AG04449 (cell line): ENCODE data around the gene PRKAR1B.

Source experiments
- CTCF ChIA-PET: fragments of 350-600 bp; formaldehyde crosslinking; extraction: SDS; loops from one replicate; lab custom pipeline; 2021; ENCODE audit warnings: antibody characterized with exemption; lab: Yijun Ruan, JAX
- POLR2A ChIA-PET: fragments of 400-600, 350-600 bp; formaldehyde crosslinking; extraction: SDS; loops from one replicate; lab custom pipeline; 2020; ENCODE audit warnings: antibody characterized with exemption, inconsistent platforms; lab: Yijun Ruan, JAX
- DNase-seq: peaks from one replicate; pipeline ENCODE4 v3.0.0-alpha.2; 2010; ENCODE audit warnings: low read depth, low spot score
- H3K4me3 ChIP-seq: 2 replicates; pipeline ENCODE4 v1.5.1; 2011; ENCODE audit warnings: low read depth, mild to moderate bottlenecking, control low read depth, low read length
- TF ChIP-seq, protein P1 (sequence below): IDR thresholded peaks from one replicate; pipeline ENCODE4 v1.5.1; 2011; ENCODE audit warnings: mild to moderate bottlenecking, moderate library complexity, low read length, control low read depth, inconsistent platforms; ENCODE audit not compliant: insufficient read depth; ENCODE audit errors: missing control alignments

Gene PRKAR1B

DNA sequence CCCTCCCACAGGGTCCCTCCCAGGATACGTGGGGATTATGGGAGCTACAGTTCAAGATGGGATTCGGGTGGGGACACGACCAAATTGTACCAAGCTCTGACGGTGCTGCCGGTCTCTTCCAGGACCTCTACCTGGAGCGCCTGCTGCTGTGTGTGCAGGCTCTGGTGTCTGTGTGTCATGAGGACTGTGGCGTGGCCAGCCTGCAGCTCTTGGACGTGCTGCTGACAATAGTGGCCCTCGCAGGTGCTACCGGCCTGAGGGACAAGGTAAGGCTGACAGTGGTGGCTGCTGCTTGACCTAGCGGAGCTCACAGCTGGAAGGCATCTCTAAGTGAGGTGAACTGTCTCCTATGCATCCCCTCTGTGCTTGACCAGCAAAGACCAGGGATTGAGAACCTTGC lies 34.5 kb upstream of the PRKAR1B start:
- CTCF ChIA-PET: interaction anchor here (0.9 to 1.8 kb wide), 3 partner anchors 12 to 429 kb away, joined by 3 to 4 read pairs (median 3); no protein-coding TSS in a partner anchor
- no peak for DNase-seq
- TF ChIP-seq, protein P1, sequence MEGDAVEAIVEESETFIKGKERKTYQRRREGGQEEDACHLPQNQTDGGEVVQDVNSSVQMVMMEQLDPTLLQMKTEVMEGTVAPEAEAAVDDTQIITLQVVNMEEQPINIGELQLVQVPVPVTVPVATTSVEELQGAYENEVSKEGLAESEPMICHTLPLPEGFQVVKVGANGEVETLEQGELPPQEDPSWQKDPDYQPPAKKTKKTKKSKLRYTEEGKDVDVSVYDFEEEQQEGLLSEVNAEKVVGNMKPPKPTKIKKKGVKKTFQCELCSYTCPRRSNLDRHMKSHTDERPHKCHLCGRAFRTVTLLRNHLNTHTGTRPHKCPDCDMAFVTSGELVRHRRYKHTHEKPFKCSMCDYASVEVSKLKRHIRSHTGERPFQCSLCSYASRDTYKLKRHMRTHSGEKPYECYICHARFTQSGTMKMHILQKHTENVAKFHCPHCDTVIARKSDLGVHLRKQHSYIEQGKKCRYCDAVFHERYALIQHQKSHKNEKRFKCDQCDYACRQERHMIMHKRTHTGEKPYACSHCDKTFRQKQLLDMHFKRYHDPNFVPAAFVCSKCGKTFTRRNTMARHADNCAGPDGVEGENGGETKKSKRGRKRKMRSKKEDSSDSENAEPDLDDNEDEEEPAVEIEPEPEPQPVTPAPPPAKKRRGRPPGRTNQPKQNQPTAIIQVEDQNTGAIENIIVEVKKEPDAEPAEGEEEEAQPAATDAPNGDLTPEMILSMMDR: no peak
- H3K4me3 ChIP-seq: no peak overlapping the region
- POLR2A ChIA-PET: interaction anchor here (0.7 kb wide), 1 partner anchor 10 kb away, joined by 3 read pairs; no protein-coding TSS in a partner anchor

DNA sequence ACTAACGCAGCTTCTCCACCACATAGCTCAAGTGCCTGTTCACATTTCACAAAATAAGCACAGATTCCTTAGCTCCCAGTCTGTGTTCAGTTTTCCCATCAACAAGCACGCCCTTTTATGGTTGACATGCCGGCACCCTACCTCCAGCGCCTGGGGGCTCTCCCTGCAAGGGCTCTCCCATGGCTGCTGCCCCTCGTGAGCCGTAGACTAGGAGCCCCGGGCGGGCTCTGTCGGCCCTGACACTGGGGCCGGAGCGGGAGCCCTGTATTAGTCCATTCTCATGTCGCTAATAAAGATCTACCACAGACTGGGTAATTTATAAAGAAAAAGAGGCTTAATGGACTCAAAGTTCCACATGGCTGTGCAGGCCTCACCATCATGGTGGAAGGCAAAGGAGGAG lies 34.0 kb upstream of the PRKAR1B start:
- POLR2A ChIA-PET: no interaction called here
- CTCF ChIA-PET: interaction anchor here (1.1 to 1.8 kb wide), 2 partner anchors 13 to 26 kb away, joined by 3 to 4 read pairs; no protein-coding TSS in a partner anchor

DNA sequence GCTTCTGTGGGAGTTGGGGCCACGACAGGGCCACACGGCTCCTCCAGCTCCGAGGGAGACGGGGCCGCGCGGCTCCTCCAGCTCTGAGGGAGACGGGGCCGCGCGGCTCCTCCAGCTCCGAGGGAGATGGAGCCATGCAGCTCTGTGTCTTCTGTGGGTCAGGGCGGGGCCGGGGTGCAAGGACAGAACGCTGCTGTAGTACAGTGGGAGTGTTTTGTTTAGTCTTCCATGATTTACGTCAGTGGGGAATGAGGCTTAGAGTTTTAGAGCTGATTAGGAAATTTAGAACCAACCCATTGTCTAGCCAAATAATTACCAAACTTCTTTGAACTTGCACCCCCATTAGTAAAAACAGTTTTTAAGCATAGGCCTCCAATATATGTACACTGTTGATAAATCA lies 32.9 kb upstream of the PRKAR1B start:
- ChIA-PET CTCF (no interaction called here), POLR2A (no interaction called here)
- H3K4me3 ChIP-seq: no peak overlapping the region
- TF ChIP-seq, protein P1: no peak
- no peak for DNase-seq

More for the DNA sequence above, 34.0 kb upstream of the PRKAR1B start:
- TF ChIP-seq, protein P1: no peak
- no peak overlapping the region for H3K4me3 ChIP-seq
- no peak for DNase-seq

DNA sequence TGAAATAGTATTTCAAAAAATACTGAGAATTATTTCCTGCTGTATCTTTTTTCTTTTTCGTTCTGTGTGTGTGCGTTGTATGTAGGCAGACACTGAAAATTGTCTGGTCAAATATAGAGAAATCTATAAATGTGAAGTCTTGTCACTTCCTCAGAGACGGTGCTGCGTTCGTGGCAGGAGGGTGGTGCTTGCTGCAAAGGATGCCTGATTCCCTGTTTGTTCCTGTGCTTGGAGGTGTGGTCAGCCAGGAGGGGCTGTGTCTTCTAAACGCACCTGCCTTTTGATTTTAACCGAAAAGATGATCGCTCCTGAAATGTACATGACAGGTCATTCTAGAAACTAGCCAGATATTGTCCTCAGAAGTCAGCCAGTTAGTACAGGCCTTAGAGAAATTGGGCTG lies 32.5 kb upstream of the PRKAR1B start:
- CTCF ChIA-PET: no interaction called here

DNA sequence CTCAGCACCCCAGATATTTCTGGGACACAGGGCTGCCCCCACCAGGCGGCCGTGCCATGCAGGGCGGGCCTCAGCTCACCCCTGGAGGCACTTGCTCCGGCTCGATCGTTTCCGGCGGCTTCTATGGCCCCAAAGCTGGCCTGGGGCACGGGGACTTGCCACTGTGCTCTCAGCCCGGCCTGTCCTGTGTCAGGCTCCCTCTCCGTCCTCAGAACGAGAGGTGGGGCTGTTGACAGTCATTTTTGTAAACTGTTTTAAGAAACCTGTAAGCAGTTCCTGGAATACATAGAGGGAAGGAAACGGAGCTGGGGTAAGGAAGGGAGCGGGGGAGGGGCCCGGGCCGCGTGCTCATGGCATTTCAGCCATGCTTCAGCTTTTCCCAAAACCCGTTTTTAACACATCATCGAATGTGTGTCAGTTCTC lies 30.7 kb upstream of the PRKAR1B start:
- DNase-seq: no peak
- H3K4me3 ChIP-seq: no peak overlapping the region
- ChIA-PET CTCF (interaction anchor here (2.2 kb wide), 1 partner anchor 436 kb away, joined by 6 read pairs; no protein-coding TSS in a partner anchor), POLR2A (no interaction called here)
- TF ChIP-seq, protein P1: no peak

More for the DNA sequence above, 32.5 kb upstream of the PRKAR1B start:
- POLR2A ChIA-PET: no interaction called here
- no peak for DNase-seq
- TF ChIP-seq, protein P1: no peak
- H3K4me3 ChIP-seq: no peak overlapping the region

DNA sequence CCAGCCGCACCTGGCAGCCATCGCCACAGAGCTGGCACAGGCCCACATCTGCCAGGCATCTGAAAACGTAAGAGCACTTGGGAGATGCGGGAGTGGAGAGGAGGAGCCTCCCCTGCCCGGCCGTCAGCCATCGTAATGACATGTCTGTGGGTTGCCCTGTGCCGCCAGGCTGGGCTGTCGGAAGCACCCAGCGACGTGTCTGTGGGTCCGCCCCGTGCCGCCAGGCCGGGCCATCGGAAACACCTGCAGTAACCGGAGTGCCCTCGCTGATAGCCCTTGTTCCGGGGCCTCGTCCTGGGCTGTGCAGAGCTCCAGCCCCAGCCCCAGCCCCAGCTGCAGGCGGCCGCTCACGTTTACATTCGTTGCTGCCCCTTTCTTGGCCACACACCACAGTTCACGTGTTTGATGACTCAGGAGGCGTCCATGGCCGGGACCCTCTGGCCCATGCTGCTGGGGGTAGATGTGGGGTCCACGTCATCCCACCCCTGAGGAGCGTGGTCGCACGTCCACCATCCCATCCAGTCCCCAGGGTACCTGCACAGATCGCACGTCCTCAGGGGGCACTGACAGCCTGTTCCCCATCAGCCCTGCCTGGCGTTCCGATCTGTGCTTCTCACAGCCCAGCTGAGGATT lies 30.0 kb upstream of the PRKAR1B start:
- TF ChIP-seq, protein P1: no peak
- no peak overlapping the region for H3K4me3 ChIP-seq
- no peak for DNase-seq
- CTCF ChIA-PET: interaction anchor here (2.2 kb wide), 1 partner anchor 436 kb away, joined by 6 read pairs; no protein-coding TSS in a partner anchor
- POLR2A ChIA-PET: no interaction called here
